Uterus (tissue), 4 donors: ENCODE measurements around the gene HOOK2. TPM values are rescaled to one million over a fixed set of nuclear protein-coding genes. Genes with fewer than 3 reads are reported as not detected.

Experiments
- DNase-seq, 2 donors: peaks; one replicate each; pipeline ENCODE4 v3.0.0-alpha.2; 2019 to 2020
- H3K27ac ChIP-seq, 2 donors: fragments of 200-600 bp; sonication (generic); 1 replicate in 1 of 2; 2 replicates in 1 of 2; pipeline ENCODE4 v1.5.1; 2016 to 2018
- H3K27me3 ChIP-seq, 2 donors: fragments of 200-600 bp; sonication (generic); one replicate each; pipeline ENCODE4 v1.5.1; 2018 to 2019; ENCODE audit warnings: control low read depth in 1 of 2
- H3K36me3 ChIP-seq, 2 donors: fragments of 200-600 bp; sonication (generic); one replicate each; pipeline ENCODE4 v1.5.1; 2019; ENCODE audit warnings: control low read depth in 1 of 2
- H3K4me1 ChIP-seq, 2 donors: fragments of 200-600 bp; sonication (generic); one replicate each; pipeline ENCODE4 v1.5.1; 2018 to 2019; ENCODE audit warnings: control low read depth in 1 of 2
- H3K4me3 ChIP-seq, 2 donors: fragments of 200-600 bp; sonication (generic); 1 replicate in 1 of 2; 2 replicates in 1 of 2; pipeline ENCODE4 v1.5.1; 2018 to 2019; ENCODE audit warnings: mild to moderate bottlenecking in 1 of 2
- H3K9me3 ChIP-seq, 2 donors: fragments of 200-600 bp; sonication (generic); one replicate each; pipeline ENCODE4 v1.5.1; 2019; ENCODE audit warnings: control low read depth in 1 of 2
- CTCF ChIP-seq, 4 experiments: fragments of 200-600 bp in 2 of 4; fragments of 450-650 bp in 2 of 4; sonication (generic) in 2 of 4; IDR thresholded peaks; one replicate each; pipeline ENCODE4 v1.5.1; 2016 to 2019; ENCODE audit warnings: antibody characterized with exemption in 4 of 4, mild to moderate bottlenecking in 2 of 4, moderate library complexity in 1 of 4
- POLR2A ChIP-seq, 2 donors: fragments of 450-650 bp; IDR thresholded peaks; one replicate each; pipeline ENCODE4 v1.6.1; 2016; ENCODE audit warnings: antibody characterized with exemption in 2 of 2, mild to moderate bottlenecking in 1 of 2, moderate library complexity in 1 of 2
- intact Hi-C: fragments of 100-400 bp; cut with DNase I; formaldehyde crosslinking; loops from one replicate; pipeline ENCODE4 v1.15.1; 2023; ENCODE audit warnings: low total_unique reads
- total RNA-seq, 4 donors: library from RNA; depleted of rRNA in 3 of 4; stranded (reverse); fragments of >200 nt in 3 of 4; gene quantifications; one replicate each; pipeline versions ENCODE4 v1.1.0 to v1.2.4, GENCODE V29; 2014 to 2023
- donor health status: DM: yes; HTN: yes; CAD: no.

HOOK2 gene
- total RNA-seq, 4 donors from 2014 or later: 0.59 to 37.5 (median 14.0) TPM

DNA sequence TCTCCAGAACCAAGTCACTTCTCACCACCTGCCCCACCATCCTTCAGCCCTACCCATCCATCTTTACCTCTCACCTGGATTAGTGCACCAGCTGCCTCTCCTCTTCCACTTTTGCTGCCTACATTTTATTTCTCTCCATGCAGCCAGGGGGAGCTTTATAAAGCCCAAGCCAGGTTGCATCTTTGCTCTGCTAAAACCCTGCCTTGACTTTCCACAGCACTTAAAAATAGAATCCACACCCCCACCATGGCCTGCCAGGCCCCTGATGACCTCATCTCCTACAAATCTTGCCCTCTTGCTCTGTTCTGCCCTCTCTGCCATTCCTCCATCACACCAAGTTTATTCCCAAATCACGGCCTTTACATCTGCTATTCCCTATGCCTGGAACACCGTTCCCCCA is 1.8 kb downstream of the HOOK2 start:
- H3K4me3 ChIP-seq: no peak overlapping the region
- no peak overlapping the region for H3K27ac ChIP-seq
- no peaks in the 10 kb centered on the region for H3K9me3 ChIP-seq
- peaks cover 0 to 3% of the 10 kb centered on the region in 2 donors for H3K4me1 ChIP-seq
- no peaks in the 10 kb centered on the region for H3K27me3 ChIP-seq
- H3K36me3 ChIP-seq: no peaks in the 10 kb centered on the region
- no peak for DNase-seq
- intact Hi-C loops: no loop called here
- TF ChIP-seq POLR2A (IDR thresholded peaks at IDR 0.05) (no peak), CTCF (IDR thresholded peaks at IDR 0.05) (no peak)

DNA sequence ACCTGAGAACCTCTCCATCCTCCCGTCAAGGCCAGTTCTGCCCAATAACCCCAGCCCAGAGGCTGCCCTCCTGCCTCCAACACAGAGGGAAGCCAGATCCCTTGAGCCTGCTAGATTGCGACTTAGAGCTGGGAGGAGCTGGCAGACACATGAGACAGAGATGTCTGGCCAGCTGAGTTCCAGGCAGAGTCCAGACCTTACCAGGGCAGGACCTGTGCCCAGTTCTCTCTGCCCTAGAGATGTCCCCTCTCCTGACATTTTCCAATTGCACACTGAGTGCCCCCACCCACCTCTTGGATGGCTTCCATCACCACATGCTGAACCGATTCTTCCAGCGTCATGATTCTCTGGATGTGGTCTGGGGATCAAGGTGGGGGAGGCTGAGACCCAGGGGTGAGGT is 3.0 kb downstream of the HOOK2 start:
- Histone ChIP-seq H3K27me3 (no peaks in the 10 kb centered on the region), H3K27ac (no peak overlapping the region), H3K9me3 (no peaks in the 10 kb centered on the region), H3K4me1 (no peaks in the 10 kb centered on the region), H3K36me3 (no peaks in the 10 kb centered on the region), H3K4me3 (no peak overlapping the region)
- no peak for TF ChIP-seq POLR2A (IDR thresholded peaks at IDR 0.05)
- TF ChIP-seq CTCF (IDR thresholded peaks at IDR 0.05): no peak
- intact Hi-C loops: no loop called here
- no peak for DNase-seq

GRCh38 chr19:12770922-12771321 is 4.4 kb downstream of the HOOK2 start:
- no peak overlapping the region for H3K27ac ChIP-seq
- H3K4me3 ChIP-seq: no peak overlapping the region
- no peaks in the 10 kb centered on the region for H3K27me3 ChIP-seq
- no peaks in the 10 kb centered on the region for H3K36me3 ChIP-seq
- intact Hi-C loops: no loop called here
- no peak for DNase-seq
- TF ChIP-seq CTCF (IDR thresholded peaks at IDR 0.05) (no peak), POLR2A (IDR thresholded peaks at IDR 0.05) (no peak)
- H3K9me3 ChIP-seq: no peaks in the 10 kb centered on the region
- no peaks in the 10 kb centered on the region for H3K4me1 ChIP-seq

DNA sequence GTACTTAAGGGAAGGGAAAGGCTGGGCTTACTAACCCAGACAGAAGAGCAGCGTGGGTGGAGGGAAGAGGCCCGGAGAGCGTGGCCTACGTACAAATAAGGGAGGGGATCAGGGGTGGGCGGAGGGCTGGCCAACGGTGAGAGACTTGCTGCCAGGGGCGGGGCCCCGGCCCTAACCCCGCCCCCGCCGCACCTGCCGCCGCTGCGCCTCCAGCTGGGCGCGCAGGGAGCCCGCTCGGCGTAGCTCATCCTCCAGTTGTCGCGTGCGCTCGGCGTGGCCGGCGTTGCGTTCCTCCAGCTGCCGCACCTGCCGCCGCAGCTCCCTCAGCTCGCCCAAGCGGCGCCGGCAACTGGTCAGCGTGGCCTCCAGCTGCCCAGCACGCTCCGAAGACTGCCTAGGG is 5.7 kb downstream of the HOOK2 start:
- Histone ChIP-seq H3K27me3 (no peaks in the 10 kb centered on the region), H3K9me3 (no peaks in the 10 kb centered on the region), H3K27ac (no peak overlapping the region), H3K36me3 (no peaks in the 10 kb centered on the region), H3K4me1 (no peaks in the 10 kb centered on the region), H3K4me3 (no peak overlapping the region)
- no peak for DNase-seq
- TF ChIP-seq CTCF (IDR thresholded peaks at IDR 0.05): no peak
- intact Hi-C loops: loop anchor here (5.0 kb wide), 2 partner anchors 33 to 73 kb away; partner anchors contain the start of genes PRDX2 and THSD8

DNA sequence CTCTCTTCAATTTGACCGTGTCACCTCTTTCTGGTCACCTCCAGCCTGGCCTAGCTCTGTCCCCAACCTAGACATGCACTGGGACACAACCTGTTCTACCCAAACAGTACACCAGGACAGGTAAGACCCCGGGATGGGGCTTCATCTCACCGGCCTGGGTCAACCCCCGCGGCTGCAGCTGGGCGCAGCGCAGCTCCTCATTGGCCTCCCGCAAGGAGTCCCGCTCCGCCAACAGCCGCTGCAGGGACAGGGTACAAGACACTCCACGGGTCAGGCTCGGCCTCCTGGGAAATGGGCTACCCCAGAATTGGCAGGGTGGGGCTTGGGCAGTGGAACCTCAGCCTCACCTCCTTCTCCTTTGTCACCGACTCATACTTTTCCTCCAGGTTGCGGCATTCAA is 7.7 kb downstream of the HOOK2 start:
- no peaks in the 10 kb centered on the region for H3K9me3 ChIP-seq
- H3K27me3 ChIP-seq: no peaks in the 10 kb centered on the region
- H3K4me1 ChIP-seq: no peaks in the 10 kb centered on the region
- no peak overlapping the region for H3K27ac ChIP-seq
- TF ChIP-seq CTCF (IDR thresholded peaks at IDR 0.05): no peak
- no peak for TF ChIP-seq POLR2A (IDR thresholded peaks at IDR 0.05)
- intact Hi-C loops: loop anchor here (5.0 kb wide), 2 partner anchors 35 to 75 kb away; partner anchors contain the start of genes PRDX2 and THSD8
- no peak for DNase-seq
- no peak overlapping the region for H3K4me3 ChIP-seq
- no peaks in the 10 kb centered on the region for H3K36me3 ChIP-seq
